ENCODE results near the gene ITK.
A peak's percentile ranks its signal among the peaks of the same experiment; 100 is the strongest.

Gene ITK

GRCh38 chr5:157273131-157273556, 92.5 kb downstream of the ITK start:
- Histone ChIP-seq H3F3A (ENCODE audit: low read depth) (peaks cover 12% of the 10 kb centered on the region), H3K4me1 (ENCODE audit: insufficient read depth, low read length, poor library complexity, severe bottlenecking) (peaks cover 51% of the 10 kb centered on the region), H2AFZ (ENCODE audit: low read length) (no peak overlapping the region), H3K79me2 (ENCODE audit: insufficient read depth, low read length) (peaks cover 93% of the 10 kb centered on the region), H3K4me3 (ENCODE audit: low read length, poor library complexity, severe bottlenecking) (peak overlapping the region; percentile 81), H3K9me3 (ENCODE audit: insufficient read depth, low read depth, low read length) (no peaks in the 10 kb centered on the region), H3K4me2 (ENCODE audit: low read depth, low read length, poor library complexity, severe bottlenecking) (peak overlapping the region; percentile 98), H4K20me1 (ENCODE audit: insufficient read depth, low read length, poor library complexity, severe bottlenecking) (peaks cover 23% of the 10 kb centered on the region), H3K9me2 (replicated peaks; ENCODE audit: low read depth, low read length) (no peaks in the 10 kb centered on the region), H3K27me3 (ENCODE audit: insufficient read depth, low read length, poor library complexity, severe bottlenecking) (no peaks in the 10 kb centered on the region), H3K36me3 (ENCODE audit: insufficient read depth, low read length) (0 out of 2 replicates have a peak, but pooled peaks cover 4% of the 10 kb centered on the region), H3K9ac (ENCODE audit: low read depth, low read length, poor library complexity, severe bottlenecking) (peak overlapping the region; percentile 99)
- TF ChIP-seq CTCF (conservative IDR thresholded peaks at IDR 0.05; ENCODE audit: low read length), result no peak
- no peak for TF ChIP-seq EZH2phosphoT487 (IDR thresholded peaks at IDR 0.05; ENCODE audit: borderline replicate concordance)

GRCh38 chr5:157275403-157275802, 94.8 kb downstream of the ITK start:
- H3K4me3 ChIP-seq (ENCODE audit: low read length, poor library complexity, severe bottlenecking), result peak overlapping the region; percentile 41
- no peaks in the 10 kb centered on the region for H3K9me2 ChIP-seq (replicated peaks; ENCODE audit: low read depth, low read length)
- H2AFZ ChIP-seq (ENCODE audit: low read length), result no peak overlapping the region
- no peaks in the 10 kb centered on the region for H3K9me3 ChIP-seq (ENCODE audit: insufficient read depth, low read depth, low read length)
- peaks cover 37% of the 10 kb centered on the region for H3K4me1 ChIP-seq (ENCODE audit: insufficient read depth, low read length, poor library complexity, severe bottlenecking)
- no peak overlapping the region for H3K9ac ChIP-seq (ENCODE audit: low read depth, low read length, poor library complexity, severe bottlenecking)
- no peaks in the 10 kb centered on the region for H3K27me3 ChIP-seq (ENCODE audit: insufficient read depth, low read length, poor library complexity, severe bottlenecking)
- H3K79me2 ChIP-seq (ENCODE audit: insufficient read depth, low read length), result peaks cover 93% of the 10 kb centered on the region
- TF ChIP-seq CTCF (conservative IDR thresholded peaks at IDR 0.05; ENCODE audit: low read length), result no peak
- no peak for TF ChIP-seq EZH2phosphoT487 (IDR thresholded peaks at IDR 0.05; ENCODE audit: borderline replicate concordance)
- H4K20me1 ChIP-seq (ENCODE audit: insufficient read depth, low read length, poor library complexity, severe bottlenecking), result peaks cover 44% of the 10 kb centered on the region
- H3K36me3 ChIP-seq (ENCODE audit: insufficient read depth, low read length), result 0 out of 2 replicates have a peak, but pooled peaks cover 4% of the 10 kb centered on the region
- peak overlapping the region; percentile 45 for H3K4me2 ChIP-seq (ENCODE audit: low read depth, low read length, poor library complexity, severe bottlenecking)
- peaks cover 12% of the 10 kb centered on the region for H3F3A ChIP-seq (ENCODE audit: low read depth)

- Histone ChIP-seq H3K9me3 (ENCODE audit: insufficient read depth, low read depth, low read length) (no peaks in the 10 kb centered on the region), H3K4me1 (ENCODE audit: insufficient read depth, low read length, poor library complexity, severe bottlenecking) (peaks cover 16% of the 10 kb centered on the region), H3K27me3 (ENCODE audit: insufficient read depth, low read length, poor library complexity, severe bottlenecking) (no peaks in the 10 kb centered on the region), H3F3A (ENCODE audit: low read depth) (no peaks in the 10 kb centered on the region), H3K4me3 (ENCODE audit: low read length, poor library complexity, severe bottlenecking) (no peak overlapping the region), H3K36me3 (ENCODE audit: insufficient read depth, low read length) (peaks cover 11% of the 10 kb centered on the region; the same call in 1 of the 2 replicates), H4K20me1 (ENCODE audit: insufficient read depth, low read length, poor library complexity, severe bottlenecking) (peaks cover 69% of the 10 kb centered on the region), H3K79me2 (ENCODE audit: insufficient read depth, low read length) (peaks cover 100% of the 10 kb centered on the region), H2AFZ (ENCODE audit: low read length) (no peak overlapping the region), H3K9me2 (replicated peaks; ENCODE audit: low read depth, low read length) (no peaks in the 10 kb centered on the region), H3K4me2 (ENCODE audit: low read depth, low read length, poor library complexity, severe bottlenecking) (no peak overlapping the region), H3K9ac (ENCODE audit: low read depth, low read length, poor library complexity, severe bottlenecking) (no peak overlapping the region)
- TF ChIP-seq CTCF (conservative IDR thresholded peaks at IDR 0.05; ENCODE audit: low read length) (no peak), EZH2phosphoT487 (IDR thresholded peaks at IDR 0.05; ENCODE audit: borderline replicate concordance) (no peak)
Observed at GRCh38 chr5:157278319-157279037, 97.8 kb downstream of the ITK start.

Data from Loucy (cell line).